NB4 (cell line): Measurements from ENCODE around the gene LTB4R.

ENCODE experiments used
- POLR2A ChIP-seq: IDR thresholded peaks from 2 replicates; pipeline ENCODE4 v1.6.1; 2011; ENCODE audit warnings: mild to moderate bottlenecking; ENCODE audit not compliant: insufficient read length; ENCODE audit errors: extremely low read depth
- TF ChIP-seq, protein P1 (sequence below): IDR thresholded peaks from one replicate; pipeline ENCODE4 v1.5.1; 2012; ENCODE audit warnings: low read depth, low read length

- TF ChIP-seq POLR2A = no peak
- TF ChIP-seq, protein P1, sequence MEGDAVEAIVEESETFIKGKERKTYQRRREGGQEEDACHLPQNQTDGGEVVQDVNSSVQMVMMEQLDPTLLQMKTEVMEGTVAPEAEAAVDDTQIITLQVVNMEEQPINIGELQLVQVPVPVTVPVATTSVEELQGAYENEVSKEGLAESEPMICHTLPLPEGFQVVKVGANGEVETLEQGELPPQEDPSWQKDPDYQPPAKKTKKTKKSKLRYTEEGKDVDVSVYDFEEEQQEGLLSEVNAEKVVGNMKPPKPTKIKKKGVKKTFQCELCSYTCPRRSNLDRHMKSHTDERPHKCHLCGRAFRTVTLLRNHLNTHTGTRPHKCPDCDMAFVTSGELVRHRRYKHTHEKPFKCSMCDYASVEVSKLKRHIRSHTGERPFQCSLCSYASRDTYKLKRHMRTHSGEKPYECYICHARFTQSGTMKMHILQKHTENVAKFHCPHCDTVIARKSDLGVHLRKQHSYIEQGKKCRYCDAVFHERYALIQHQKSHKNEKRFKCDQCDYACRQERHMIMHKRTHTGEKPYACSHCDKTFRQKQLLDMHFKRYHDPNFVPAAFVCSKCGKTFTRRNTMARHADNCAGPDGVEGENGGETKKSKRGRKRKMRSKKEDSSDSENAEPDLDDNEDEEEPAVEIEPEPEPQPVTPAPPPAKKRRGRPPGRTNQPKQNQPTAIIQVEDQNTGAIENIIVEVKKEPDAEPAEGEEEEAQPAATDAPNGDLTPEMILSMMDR = no peak
Measured at GRCh38 chr14:24339284-24340151, 28.2 kb downstream of the LTB4R start, which contains the start of gene RIPK3.
